Measurements from ENCODE around the gene CAMK1D. TPM values are rescaled to one million over a fixed set of nuclear protein-coding genes. Genes with fewer than 3 reads are reported as not detected.

The CAMK1D gene
- total RNA-seq, 1 experiment from 2014 or later, result 3.8 TPM

GRCh38 chr10:12826800-12827372 lies 477.5 kb downstream of the CAMK1D start:
- Histone ChIP-seq H3K27ac (no peak overlapping the region), H3K4me3 (no peak overlapping the region), H3K4me1 (replicated peaks) (0 out of 2 replicates have a peak, but pooled peaks cover 3% of the 10 kb centered on the region), H3K27me3 (replicated peaks) (no peaks in the 10 kb centered on the region), H3K9me3 (replicated peaks) (no peaks in the 10 kb centered on the region), H3K36me3 (no peaks in the 10 kb centered on the region)
- no peak for DNase-seq (ENCODE audit: low read depth in 1 of 2, low spot score in 2 of 2)

- no peak for DNase-seq (ENCODE audit: low read depth in 1 of 2, low spot score in 2 of 2)
- no peaks in the 10 kb centered on the region for H3K36me3 ChIP-seq
- no peak overlapping the region for H3K4me3 ChIP-seq
- H3K27ac ChIP-seq, result no peak overlapping the region
- no peaks in the 10 kb centered on the region for H3K27me3 ChIP-seq (replicated peaks)
- H3K4me1 ChIP-seq (replicated peaks), result 0 out of 2 replicates have a peak, but pooled peaks cover 3% of the 10 kb centered on the region
- no peaks in the 10 kb centered on the region for H3K9me3 ChIP-seq (replicated peaks)
These were observed 479.4 kb downstream of the CAMK1D start for GRCh38 chr10:12828736-12829135.

- Histone ChIP-seq H3K9me3 (replicated peaks) (no peaks in the 10 kb centered on the region), H3K4me1 (replicated peaks) (0 out of 2 replicates have a peak, but pooled peaks cover 3% of the 10 kb centered on the region), H3K4me3 (no peak overlapping the region), H3K36me3 (no peaks in the 10 kb centered on the region), H3K27ac (no peak overlapping the region), H3K27me3 (replicated peaks) (no peaks in the 10 kb centered on the region)
- DNase-seq (ENCODE audit: low read depth in 1 of 2, low spot score in 2 of 2), result no peak
These were observed 480.6 kb downstream of the CAMK1D start for GRCh38 chr10:12829831-12830390.

- no peak overlapping the region for H3K4me3 ChIP-seq
- no peak for DNase-seq (ENCODE audit: low read depth in 1 of 2, low spot score in 2 of 2)
These were observed 482.7 kb downstream of the CAMK1D start for GRCh38 chr10:12832096-12832495.

GRCh38 chr10:12833451-12833850 lies 484.1 kb downstream of the CAMK1D start:
- Histone ChIP-seq H3K27ac (no peak overlapping the region), H3K4me1 (replicated peaks) (peaks cover 11% of the 10 kb centered on the region), H3K36me3 (no peaks in the 10 kb centered on the region), H3K4me3 (no peak overlapping the region), H3K27me3 (replicated peaks) (no peaks in the 10 kb centered on the region), H3K9me3 (replicated peaks) (no peaks in the 10 kb centered on the region)
- no peak for DNase-seq (ENCODE audit: low read depth in 1 of 2, low spot score in 2 of 2)

More at GRCh38 chr10:12832096-12832495, 482.7 kb downstream of the CAMK1D start:
- no peak overlapping the region for H3K27ac ChIP-seq
- no peaks in the 10 kb centered on the region for H3K36me3 ChIP-seq
- no peaks in the 10 kb centered on the region for H3K27me3 ChIP-seq (replicated peaks)
- peaks cover 11% of the 10 kb centered on the region for H3K4me1 ChIP-seq (replicated peaks)
- no peaks in the 10 kb centered on the region for H3K9me3 ChIP-seq (replicated peaks)

- Histone ChIP-seq H3K36me3 (no peaks in the 10 kb centered on the region), H3K27me3 (replicated peaks) (no peaks in the 10 kb centered on the region), H3K9me3 (replicated peaks) (no peaks in the 10 kb centered on the region), H3K4me3 (no peak overlapping the region), H3K27ac (no peak overlapping the region), H3K4me1 (replicated peaks) (peaks cover 11% of the 10 kb centered on the region)
- no peak for DNase-seq (ENCODE audit: low read depth in 1 of 2, low spot score in 2 of 2)
These were observed 484.8 kb downstream of the CAMK1D start for GRCh38 chr10:12834116-12834665.

GRCh38 chr10:12834721-12835120 lies 485.4 kb downstream of the CAMK1D start:
- Histone ChIP-seq H3K27me3 (replicated peaks) (no peaks in the 10 kb centered on the region), H3K9me3 (replicated peaks) (no peaks in the 10 kb centered on the region), H3K27ac (no peak overlapping the region), H3K36me3 (no peaks in the 10 kb centered on the region), H3K4me1 (replicated peaks) (peaks cover 11% of the 10 kb centered on the region), H3K4me3 (no peak overlapping the region)
- no peak for DNase-seq (ENCODE audit: low read depth in 1 of 2, low spot score in 2 of 2)

- no peak overlapping the region for H3K4me3 ChIP-seq
- H3K9me3 ChIP-seq (replicated peaks), result no peaks in the 10 kb centered on the region
- H3K36me3 ChIP-seq, result no peaks in the 10 kb centered on the region
- DNase-seq (ENCODE audit: low read depth in 1 of 2, low spot score in 2 of 2), result peak in 1 of 2 experiments; percentile 28
- no peaks in the 10 kb centered on the region for H3K27me3 ChIP-seq (replicated peaks)
- H3K4me1 ChIP-seq (replicated peaks), result peaks cover 11% of the 10 kb centered on the region
- no peak overlapping the region for H3K27ac ChIP-seq
These were observed 486.4 kb downstream of the CAMK1D start for GRCh38 chr10:12835709-12836108.

- Histone ChIP-seq H3K4me1 (replicated peaks) (peaks cover 11% of the 10 kb centered on the region), H3K27ac (no peak overlapping the region), H3K9me3 (replicated peaks) (no peaks in the 10 kb centered on the region), H3K36me3 (no peaks in the 10 kb centered on the region), H3K4me3 (no peak overlapping the region), H3K27me3 (replicated peaks) (no peaks in the 10 kb centered on the region)
- DNase-seq (ENCODE audit: low read depth in 1 of 2, low spot score in 2 of 2), result no peak
These were observed 489.0 kb downstream of the CAMK1D start for GRCh38 chr10:12838366-12838765.

- DNase-seq (ENCODE audit: low read depth in 1 of 2, low spot score in 2 of 2), result no peak
- H3K36me3 ChIP-seq, result no peaks in the 10 kb centered on the region
- H3K9me3 ChIP-seq (replicated peaks), result no peaks in the 10 kb centered on the region
- peaks cover 15% of the 10 kb centered on the region for H3K4me1 ChIP-seq (replicated peaks)
- no peaks in the 10 kb centered on the region for H3K27me3 ChIP-seq (replicated peaks)
- no peak overlapping the region for H3K4me3 ChIP-seq
- H3K27ac ChIP-seq, result no peak overlapping the region
These were observed 489.9 kb downstream of the CAMK1D start for GRCh38 chr10:12838995-12839927.

- no peak for DNase-seq (ENCODE audit: low read depth in 1 of 2, low spot score in 2 of 2)
- Histone ChIP-seq H3K4me1 (replicated peaks) (peaks cover 23% of the 10 kb centered on the region), H3K27ac (no peak overlapping the region), H3K4me3 (no peak overlapping the region), H3K36me3 (no peaks in the 10 kb centered on the region), H3K9me3 (replicated peaks) (no peaks in the 10 kb centered on the region), H3K27me3 (replicated peaks) (no peaks in the 10 kb centered on the region)
These were observed 490.7 kb downstream of the CAMK1D start for GRCh38 chr10:12839941-12840611.

- peaks cover 21% of the 10 kb centered on the region for H3K4me1 ChIP-seq (replicated peaks)
- H3K36me3 ChIP-seq, result no peaks in the 10 kb centered on the region
- H3K27me3 ChIP-seq (replicated peaks), result no peaks in the 10 kb centered on the region
- H3K9me3 ChIP-seq (replicated peaks), result no peaks in the 10 kb centered on the region
- no peak overlapping the region for H3K27ac ChIP-seq
- no peak overlapping the region for H3K4me3 ChIP-seq
- DNase-seq (ENCODE audit: low read depth in 1 of 2, low spot score in 2 of 2), result no peak
These were observed 492.1 kb downstream of the CAMK1D start for GRCh38 chr10:12841426-12841825.

- H3K27me3 ChIP-seq (replicated peaks), result no peaks in the 10 kb centered on the region
These were observed 492.5 kb downstream of the CAMK1D start for GRCh38 chr10:12841826-12842225.

More at GRCh38 chr10:12841826-12842225, 492.5 kb downstream of the CAMK1D start:
- H3K27ac ChIP-seq, result no peak overlapping the region
- DNase-seq (ENCODE audit: low read depth in 1 of 2, low spot score in 2 of 2), result no peak
- H3K36me3 ChIP-seq, result no peaks in the 10 kb centered on the region
- H3K4me3 ChIP-seq, result no peak overlapping the region
- peaks cover 20% of the 10 kb centered on the region for H3K4me1 ChIP-seq (replicated peaks)
- no peaks in the 10 kb centered on the region for H3K9me3 ChIP-seq (replicated peaks)

Measured in SJSA1 (cell line).